ENCODE results near the gene KCTD21.
"Not testable (repeated sequence)": the region's sequence is repeated elsewhere in the genome, so short reads cannot be mapped to it uniquely, and the experiment has no call there.

The KCTD21 gene

DNA sequence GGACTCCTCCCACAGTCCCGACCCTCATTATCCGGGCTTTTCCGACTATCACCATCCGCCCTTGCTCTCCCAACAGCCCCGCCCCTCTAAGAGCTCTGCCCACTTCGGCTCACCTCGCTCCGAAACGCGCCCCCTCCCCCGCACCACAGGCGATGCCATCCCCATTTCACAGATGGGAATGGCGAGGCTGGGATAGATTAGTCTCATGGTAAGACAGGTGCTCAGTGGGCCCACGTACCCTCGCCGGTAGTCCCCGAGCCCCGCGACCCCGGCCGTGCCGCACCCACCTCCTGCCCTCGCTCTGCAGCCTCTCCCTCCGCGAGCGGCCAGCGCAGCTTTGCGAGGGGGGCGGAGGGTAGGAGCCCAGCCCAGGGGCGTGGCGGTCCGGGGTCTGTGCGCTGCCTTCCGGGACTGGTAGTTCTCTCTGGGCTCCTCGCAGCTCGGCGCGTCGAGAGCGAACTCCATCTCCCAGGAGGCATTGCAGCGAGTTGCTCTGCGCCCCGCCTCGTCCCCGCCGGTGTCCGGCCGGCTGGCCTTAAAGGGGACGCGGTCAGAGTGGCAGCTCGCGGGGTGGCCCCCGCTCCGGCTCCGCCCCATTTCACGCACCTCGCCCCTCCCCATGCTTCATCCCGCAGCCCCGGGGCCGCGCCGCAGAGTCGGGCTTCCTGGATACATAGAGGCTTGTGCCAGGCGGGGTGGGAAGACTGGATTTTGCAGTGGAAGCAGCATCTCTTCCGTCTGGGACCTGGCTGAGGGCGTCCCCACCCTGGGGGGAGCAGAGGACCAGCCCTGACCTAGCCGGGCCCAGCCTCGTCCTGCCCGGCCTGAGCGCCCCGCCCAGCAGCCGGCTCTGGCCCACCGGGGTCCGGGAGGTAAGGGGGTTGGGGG is at the start of gene KCTD21, which contains the start of gene USP35:
Gene KCTD21, minus strand, starts transcription at position 341 of the 888 bp plus-strand sequence. CDS start 14,072 bp downstream, outside the sequence.
Gene USP35, plus strand, starts transcription at position 634 of the 888 bp plus-strand sequence. CDS start 7,327 bp downstream, outside the sequence.
- peak; percentile 87 for DNase-seq

GRCh38 chr11:78237293-78238046 is 49.0 kb upstream of the KCTD21 start:
- DNase-seq = no peak

GRCh38 chr11:78234006-78234405 is 45.6 kb upstream of the KCTD21 start:
- DNase-seq = no peak

- DNase-seq = not testable (repeated sequence)
These were observed 44.6 kb upstream of the KCTD21 start for GRCh38 chr11:78233046-78233445.

GRCh38 chr11:78231962-78232501 is 43.6 kb upstream of the KCTD21 start:
- no peak for DNase-seq

GRCh38 chr11:78230161-78230877 is 41.9 kb upstream of the KCTD21 start:
- DNase-seq = no peak

DNA sequence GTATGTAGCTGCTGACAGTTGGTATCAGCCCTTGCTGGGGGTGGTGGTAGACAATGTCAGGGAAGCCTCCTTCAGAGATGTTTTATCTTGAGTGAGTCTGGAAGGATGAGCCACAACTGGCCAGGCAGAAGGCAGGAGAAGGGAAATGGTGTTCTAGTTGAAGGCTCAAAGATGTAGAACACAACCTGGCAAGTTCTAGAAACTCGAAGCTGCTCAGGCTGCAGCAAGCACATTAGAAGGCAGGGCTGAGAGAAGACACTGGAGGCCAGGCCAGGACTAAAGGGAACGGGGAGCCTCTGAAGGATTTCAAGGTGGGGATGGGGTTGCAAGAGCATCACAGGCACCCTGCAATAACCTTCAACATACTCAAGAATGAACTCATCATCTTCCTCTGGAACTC is 40.7 kb upstream of the KCTD21 start:
- no peak for DNase-seq

DNA sequence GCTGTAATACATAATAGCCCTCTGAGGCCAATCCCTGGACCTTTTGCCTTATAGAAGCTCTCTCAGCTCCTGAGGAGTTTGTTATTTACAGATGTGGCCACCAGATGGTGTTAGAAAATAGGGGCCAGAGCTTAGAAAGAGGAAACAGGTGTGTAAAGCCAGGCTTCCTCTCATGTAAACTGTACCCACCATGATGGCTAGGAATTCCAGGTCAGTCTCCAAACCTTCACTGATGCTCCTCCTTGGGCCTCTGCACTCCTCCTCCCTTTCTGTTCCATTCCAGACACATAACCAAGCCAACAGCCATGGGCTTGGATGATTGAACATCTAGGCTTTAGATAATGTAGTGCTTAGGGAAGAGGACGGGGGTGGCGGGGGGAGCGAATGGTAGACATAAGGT is 40.0 kb upstream of the KCTD21 start:
- no peak for DNase-seq

GRCh38 chr11:78227921-78228320 is 39.5 kb upstream of the KCTD21 start:
- DNase-seq = no peak

DNA sequence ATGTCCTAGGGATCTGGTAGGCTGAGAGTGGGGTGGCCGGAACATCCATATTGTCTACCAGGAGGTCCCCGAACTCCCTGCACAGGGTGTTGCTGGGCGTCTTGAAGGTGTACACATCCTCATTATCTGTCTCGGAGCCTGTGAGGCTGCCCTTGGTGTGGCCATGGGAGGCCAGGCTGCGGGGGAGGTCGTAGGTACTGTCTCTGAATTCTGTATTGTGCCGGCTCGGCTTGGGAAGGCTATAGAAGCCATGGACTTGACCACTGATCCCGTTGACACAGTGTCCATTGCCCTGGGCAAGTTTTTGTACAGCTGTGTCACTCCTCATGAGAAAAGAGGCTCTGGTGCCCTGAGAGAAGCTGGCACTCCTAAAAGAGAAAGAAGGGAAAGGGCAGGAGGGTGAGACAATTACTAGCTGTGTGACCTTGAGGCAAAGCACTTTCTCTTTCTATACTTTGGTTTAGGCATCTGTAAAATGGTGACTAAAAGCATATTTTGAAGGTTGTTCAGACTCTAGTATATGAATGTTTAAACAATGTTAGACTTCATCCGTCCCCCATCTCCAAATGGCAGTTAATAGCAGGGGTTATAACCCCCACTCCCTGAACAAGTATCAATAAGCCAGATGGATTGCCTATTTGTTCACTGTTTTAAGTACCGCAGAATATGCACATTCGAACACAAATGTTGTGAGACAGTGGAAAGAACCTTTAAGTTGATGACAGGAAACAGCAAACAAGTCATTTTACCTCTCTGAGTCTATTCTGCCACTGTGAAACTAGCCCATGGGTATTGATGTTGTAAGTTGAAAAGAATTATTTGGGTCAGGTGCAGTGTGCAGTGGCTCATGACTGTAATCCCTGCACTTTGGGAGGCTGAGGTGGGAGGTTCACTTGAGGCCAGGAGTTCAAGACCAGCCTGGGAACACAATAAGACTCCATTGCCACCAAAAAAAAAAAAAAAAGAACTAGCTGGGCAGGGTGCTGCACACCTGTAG is 38.6 kb upstream of the KCTD21 start:
- DNase-seq = no peak

GRCh38 chr11:78224906-78225420 is 36.5 kb upstream of the KCTD21 start:
- no peak for DNase-seq

- no peak for DNase-seq
These were observed 36.1 kb upstream of the KCTD21 start for GRCh38 chr11:78224506-78224905.

- no peak for DNase-seq
These were observed 35.0 kb upstream of the KCTD21 start for GRCh38 chr11:78223320-78223954.

GRCh38 chr11:78222726-78223125 is 34.3 kb upstream of the KCTD21 start:
- not testable (repeated sequence) for DNase-seq

GRCh38 chr11:78221396-78222315 is 33.2 kb upstream of the KCTD21 start:
- no peak for DNase-seq

DNA sequence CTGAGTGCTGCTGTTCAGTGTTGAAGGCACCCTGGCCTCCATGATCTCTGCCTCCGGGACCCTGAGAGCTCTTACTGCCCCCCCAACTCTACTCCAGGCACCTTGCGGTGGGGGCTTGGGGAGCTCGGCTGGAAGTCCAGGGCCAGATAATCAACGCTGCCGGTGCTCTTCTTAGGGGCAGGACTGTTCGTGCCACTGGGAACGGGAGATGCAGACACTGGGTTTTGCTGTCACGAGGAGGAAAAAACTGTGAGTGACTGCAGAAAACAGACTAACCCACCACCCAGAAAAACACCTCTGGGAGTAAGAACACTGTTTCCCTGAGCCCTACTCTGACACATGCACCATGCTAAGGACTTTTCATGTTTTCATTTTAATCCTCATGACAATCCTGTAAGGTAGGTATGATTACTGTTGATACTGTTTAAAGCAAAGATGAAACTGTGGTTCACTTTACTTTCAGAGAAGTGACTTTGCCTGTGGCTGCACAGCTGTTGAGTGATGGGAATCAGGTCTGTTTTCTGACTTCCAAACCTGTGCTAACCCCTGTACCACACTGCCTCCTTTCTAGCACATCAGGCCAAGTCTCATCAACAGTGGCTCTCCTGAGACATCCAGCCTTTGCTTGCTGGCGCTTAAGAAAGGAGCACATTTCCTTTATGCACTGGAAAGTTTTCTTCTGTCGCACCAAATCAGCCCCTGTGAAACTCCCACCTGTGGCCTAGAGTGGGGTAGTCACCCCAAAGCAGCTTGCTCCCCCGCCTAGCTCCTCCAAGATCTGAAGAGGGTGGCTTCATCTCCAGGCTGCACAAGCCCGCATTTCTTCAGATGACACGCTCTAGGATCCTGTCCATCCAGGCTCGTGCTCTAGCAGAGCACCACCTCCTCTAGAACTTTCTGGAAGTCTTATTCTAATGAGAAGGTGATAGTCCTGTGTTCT is 32.1 kb upstream of the KCTD21 start:
- DNase-seq = no peak

DNA sequence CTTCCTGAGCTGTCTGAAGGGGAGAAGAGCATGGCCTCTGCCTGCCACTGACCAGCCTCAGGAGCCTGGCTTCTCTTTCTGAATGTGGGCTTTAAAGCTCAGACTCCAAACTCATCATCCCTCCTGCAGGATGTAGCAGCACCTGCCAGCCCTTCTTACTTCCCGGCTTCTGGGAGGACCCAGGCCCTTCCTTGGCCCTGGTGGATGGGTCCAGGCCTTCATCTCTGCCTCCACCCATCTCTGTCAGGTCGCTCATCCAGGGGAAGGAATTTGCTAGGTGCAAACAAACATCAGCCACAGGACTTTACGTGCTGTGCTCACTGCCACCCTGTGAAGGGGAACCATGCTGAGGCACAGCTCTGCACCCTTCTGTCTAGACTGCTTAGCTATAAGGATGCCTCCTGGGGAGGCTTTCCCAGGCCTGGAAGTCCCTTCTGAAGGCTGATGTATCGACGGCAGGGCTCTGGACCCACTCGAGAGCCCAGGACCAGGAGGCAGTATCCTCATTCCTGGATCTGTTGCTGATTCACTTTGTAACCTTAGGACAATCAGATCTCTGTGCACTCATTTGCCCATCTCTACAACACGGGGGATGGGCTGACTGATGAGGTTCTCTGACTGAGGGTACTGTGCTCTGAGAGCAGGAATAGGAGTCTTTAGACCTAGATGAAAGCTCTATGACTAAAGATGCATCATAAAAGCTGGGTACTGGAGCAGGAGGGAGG is 31.2 kb upstream of the KCTD21 start:
- no peak for DNase-seq

Data from activated CD4-positive, alpha-beta T cell treated with anti-CD3 and anti-CD28 coated beads, Interleukin-2, amount 50 U/mL, for 4 hours (primary cell).